MCF 10A (cell line): Measurements from ENCODE around the gene RBM20. TPM values are rescaled to one million over a fixed set of nuclear protein-coding genes. Genes with fewer than 3 reads are reported as not detected.

Source experiments
- BruUV-seq: library from RNA; stranded (reverse); fragments of 400-500 nt; replicated peaks from 2 replicates; lab custom pipeline; 2021; lab: Mats Ljungman, UMichigan
- CTCF ChIA-PET: fragments of 300-600 bp; sonication (Branson Sonifier 250); formaldehyde crosslinking; extraction: SDS; loops from one replicate; lab custom pipeline; 2021; ENCODE audit warnings: antibody characterized with exemption, inconsistent platforms; lab: Yijun Ruan, JAX
- POLR2A ChIA-PET: fragments of 300-600, 350-650 bp; sonication (Branson Sonifier 250); formaldehyde crosslinking; extraction: SDS; loops from one replicate; lab custom pipeline; 2020; ENCODE audit warnings: antibody characterized with exemption, inconsistent platforms; lab: Yijun Ruan, JAX
- DNase-seq: peaks from one replicate; pipeline ENCODE4 v3.0.0-alpha.2; 2018; ENCODE audit not compliant: unreplicated experiment
- H3K27ac Mint-ChIP-seq: one replicate; pipeline ENCODE4 v1.8.0; 2022; ENCODE audit warnings: mild to moderate bottlenecking, low read depth, mixed read lengths; ENCODE audit not compliant: unreplicated experiment
- H3K27me3 Mint-ChIP-seq: one replicate; pipeline ENCODE4 v1.8.0; 2022; ENCODE audit warnings: mixed read lengths; ENCODE audit not compliant: insufficient read depth, unreplicated experiment
- H3K36me3 Mint-ChIP-seq: one replicate; pipeline ENCODE4 v1.8.0; 2022; ENCODE audit warnings: mild to moderate bottlenecking, moderate library complexity, mixed read lengths; ENCODE audit not compliant: insufficient read depth, unreplicated experiment
- H3K4me1 Mint-ChIP-seq: one replicate; pipeline ENCODE4 v1.8.0; 2022; ENCODE audit warnings: mixed read lengths; ENCODE audit not compliant: insufficient read depth, unreplicated experiment
- H3K4me3 Mint-ChIP-seq: one replicate; pipeline ENCODE4 v1.8.0; 2022; ENCODE audit warnings: mild to moderate bottlenecking, moderate library complexity, mixed read lengths; ENCODE audit not compliant: unreplicated experiment
- H3K9me3 Mint-ChIP-seq: one replicate; pipeline ENCODE4 v1.8.0; 2022; ENCODE audit warnings: mixed read lengths; ENCODE audit not compliant: unreplicated experiment
- CTCF ChIP-seq: fragments of 200-600 bp; IDR thresholded peaks from one replicate; pipeline ENCODE4 v1.8.0; 2022; ENCODE audit warnings: antibody characterized with exemption, mild to moderate bottlenecking; ENCODE audit not compliant: unreplicated experiment
- intact Hi-C: fragments of 100-400 bp; cut with micrococcal nuclease; formaldehyde crosslinking; loops from 2 replicates; pipeline ENCODE4 v1.14.1; 2022
- total RNA-seq: library from RNA; stranded (reverse); gene quantifications from 2 replicates; pipeline ENCODE4 v1.2.3, GENCODE V29; 2022

Gene RBM20
- total RNA-seq, 1 experiment from 2014 or later = not detected

- intact Hi-C loops = no loop called here
- Mint-ChIP-seq H3K27ac (no peak overlapping the region), H3K4me3 (no peak overlapping the region), H3K36me3 (no peaks in the 10 kb centered on the region), H3K9me3 (no peaks in the 10 kb centered on the region), H3K27me3 (no peaks in the 10 kb centered on the region), H3K4me1 (peaks cover 14% of the 10 kb centered on the region)
- no TSS peak for BruUV-seq
- no peak for DNase-seq
- ChIA-PET POLR2A (no interaction called here), CTCF (no interaction called here)
- TF ChIP-seq CTCF = no peak
These were observed 189.9 kb downstream of the RBM20 start for GRCh38 chr10:110833941-110834628.

- H3K27ac Mint-ChIP-seq = no peak overlapping the region
- no peak for DNase-seq
- BruUV-seq = no TSS peak
- intact Hi-C loops = no loop called here
- no peaks in the 10 kb centered on the region for H3K27me3 Mint-ChIP-seq
- ChIA-PET CTCF (interaction anchor here (0.6 to 0.9 kb wide), 4 partner anchors 43 to 1684 kb away, joined by 3 to 4 read pairs (median 3); no protein-coding TSS in a partner anchor), POLR2A (interaction anchor here (0.9 kb wide), 1 partner anchor 37 kb away, joined by 3 read pairs; the partner anchor contains the start of gene PDCD4)
- H3K9me3 Mint-ChIP-seq = no peaks in the 10 kb centered on the region
- no peaks in the 10 kb centered on the region for H3K36me3 Mint-ChIP-seq
- TF ChIP-seq CTCF = no peak
- no peak overlapping the region for H3K4me3 Mint-ChIP-seq
- H3K4me1 Mint-ChIP-seq = peaks cover 14% of the 10 kb centered on the region
These were observed 190.6 kb downstream of the RBM20 start for GRCh38 chr10:110834629-110835301.

- ChIA-PET POLR2A (interaction anchor here (0.9 to 2.5 kb wide), 2 partner anchors 36 kb away, joined by 3 to 6 read pairs; partner anchors contain the start of gene PDCD4), CTCF (interaction anchor here (0.9 to 1.6 kb wide), 4 partner anchors 8 to 61 kb away, joined by 3 to 4 read pairs (median 4); no protein-coding TSS in a partner anchor)
- Mint-ChIP-seq H3K4me1 (peaks cover 17% of the 10 kb centered on the region), H3K36me3 (peaks cover 1% of the 10 kb centered on the region), H3K27me3 (no peaks in the 10 kb centered on the region), H3K27ac (no peak overlapping the region), H3K9me3 (no peaks in the 10 kb centered on the region), H3K4me3 (no peak overlapping the region)
- no TSS peak for BruUV-seq
- no peak for TF ChIP-seq CTCF
- intact Hi-C loops = no loop called here
- DNase-seq = no peak
These were observed 191.7 kb downstream of the RBM20 start for GRCh38 chr10:110835841-110836240.

DNA sequence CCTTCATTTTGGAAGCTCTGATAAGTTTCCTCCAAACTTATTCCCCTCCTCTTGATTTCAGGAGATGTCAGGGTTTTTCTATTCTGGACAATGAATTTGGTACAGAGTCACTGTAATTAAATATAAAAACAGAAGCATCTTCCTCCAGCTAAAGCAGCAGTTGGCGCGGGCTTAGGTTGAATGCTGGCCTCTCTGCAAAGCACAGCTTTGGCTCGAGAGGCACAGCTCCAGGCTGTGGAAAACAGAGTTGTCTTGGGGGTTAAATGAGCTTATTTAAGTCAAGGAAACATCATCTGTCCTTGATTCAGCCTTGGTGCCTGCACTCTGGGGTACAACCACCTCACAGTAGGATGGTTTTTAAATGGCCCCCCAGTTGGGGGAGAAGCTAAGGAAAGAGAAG lies 192.6 kb downstream of the RBM20 start:
- CTCF ChIA-PET = interaction anchor here (0.5 to 1.7 kb wide), 10 partner anchors 8 to 171 kb away, joined by 3 to 5 read pairs (median 4); no protein-coding TSS in a partner anchor
- no peak for DNase-seq
- H3K27me3 Mint-ChIP-seq = no peaks in the 10 kb centered on the region
- no TSS peak for BruUV-seq
- no peak for TF ChIP-seq CTCF
- peaks cover 21% of the 10 kb centered on the region for H3K4me1 Mint-ChIP-seq
- POLR2A ChIA-PET = interaction anchor here (0.9 to 2.5 kb wide), 5 partner anchors 10 to 35 kb away, joined by 3 to 6 read pairs (median 4); partner anchors contain the start of gene PDCD4
- peak overlapping the region; percentile 92 for H3K27ac Mint-ChIP-seq
- no peaks in the 10 kb centered on the region for H3K9me3 Mint-ChIP-seq
- peaks cover 6% of the 10 kb centered on the region for H3K36me3 Mint-ChIP-seq
- intact Hi-C loops = no loop called here
- no peak overlapping the region for H3K4me3 Mint-ChIP-seq
